ENCODE measurements around the gene OR1J1. TPM values are rescaled to one million over a fixed set of nuclear protein-coding genes. Genes with fewer than 3 reads are reported as not detected.

OR1J1 gene
- total RNA-seq: not detected in 2 replicates

GRCh38 chr9:122477826-122478225 lies at the start of gene OR1J1:
Gene OR1J1, minus strand, starts transcription at chr9:122477926. Its CDS starts 0 bp downstream, at chr9:122477926.

GRCh38 chr9:122527193-122527592 lies 49.5 kb upstream of the OR1J1 start, which contains the start of gene OR1N1:
Gene OR1N1, minus strand, starts transcription at chr9:122527293. Its CDS starts 0 bp downstream, at chr9:122527293.

GRCh38 chr9:122518841-122519240 lies 41.1 kb upstream of the OR1J1 start, which contains the start of gene OR1J4:
Gene OR1J4, plus strand, starts transcription at chr9:122519141. Its CDS starts 0 bp downstream, at chr9:122519141.

GRCh38 chr9:122510502-122510901 lies 32.8 kb upstream of the OR1J1 start, which contains the start of gene OR1J2:
Gene OR1J2, plus strand, starts transcription at chr9:122510802. Its CDS starts 0 bp downstream, at chr9:122510802.

Other genes with a start within 250 kb of the OR1J1 start
- gene LHX6, start 249.0 kb downstream of the OR1J1 start, total RNA-seq: not detected in 2 replicates
- gene RBM18, start 213.1 kb downstream of the OR1J1 start, total RNA-seq: 6.5 and 7.0 TPM in 2 replicates
- 30.9 and 38.8 TPM in 2 replicates for gene MRRF, start 213.0 kb downstream of the OR1J1 start, total RNA-seq
- gene PTGS1, start 106.9 kb downstream of the OR1J1 start, total RNA-seq: under 0.01 and 0.91 TPM in 2 replicates
- gene OR1J2, start 32.9 kb upstream of the OR1J1 start, total RNA-seq: not detected in 2 replicates
- not detected in 2 replicates for gene OR1J4, start 41.2 kb upstream of the OR1J1 start, total RNA-seq
- not detected in 2 replicates for gene OR1N1, start 49.4 kb upstream of the OR1J1 start, total RNA-seq
- gene OR1N2, start 75.2 kb upstream of the OR1J1 start, total RNA-seq: not detected in 2 replicates
- not detected in 2 replicates for gene OR1L8, start 105.5 kb upstream of the OR1J1 start, total RNA-seq
- not detected in 2 replicates for gene OR1Q1, start 136.8 kb upstream of the OR1J1 start, total RNA-seq
- not detected in 2 replicates for gene OR1B1, start 179.7 kb upstream of the OR1J1 start, total RNA-seq
- gene OR1L1, start 183.8 kb upstream of the OR1J1 start, total RNA-seq: not detected in 2 replicates
- not detected in 2 replicates for gene OR1L3, start 197.2 kb upstream of the OR1J1 start, total RNA-seq
- gene OR1L4, start 246.1 kb upstream of the OR1J1 start, total RNA-seq: not detected in 2 replicates

Measured in epithelial cell of umbilical artery (primary cell).